ENCODE measurements around the gene RYR2.

DNA sequence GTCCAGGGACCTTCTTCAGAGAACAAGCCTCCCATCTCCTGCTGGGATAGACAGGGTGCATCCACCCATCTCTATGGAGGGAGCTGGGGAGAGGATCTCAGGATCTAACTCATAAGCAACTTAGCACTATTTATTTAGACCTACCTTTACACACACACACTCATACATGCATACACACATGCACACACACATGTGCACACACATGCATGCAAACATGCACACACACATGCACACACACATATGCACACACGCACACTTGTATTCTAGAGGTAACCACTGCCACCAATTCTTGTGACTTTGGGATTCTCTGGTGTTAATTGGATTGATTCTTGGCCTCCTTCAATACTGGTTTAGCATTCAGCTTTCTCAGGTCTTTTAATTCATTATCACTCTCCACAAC, 47.5 kb upstream of the RYR2 start:
- TF ChIP-seq POLR2A (IDR thresholded peaks at IDR 0.05), result no peak
- no peak for TF ChIP-seq EP300 (IDR thresholded peaks at IDR 0.05)
